LNCaP clone FGC (cell line): ENCODE results near the gene GBX2.

Source experiments
- DNase-seq: peaks from one replicate; pipeline ENCODE4 v3.0.0-alpha.2; 2011; ENCODE audit warnings: low read depth
- H3K4me3 ChIP-seq: 2 replicates; pipeline ENCODE4 v1.5.1; 2011; ENCODE audit warnings: mild to moderate bottlenecking, low read depth, low read length, control low read depth
- TF ChIP-seq, protein P1 (sequence below): IDR thresholded peaks from 2 replicates; pipeline ENCODE4 v1.5.1; 2012; ENCODE audit warnings: mild to moderate bottlenecking; ENCODE audit not compliant: control insufficient read depth, insufficient read depth; ENCODE audit errors: extremely low read depth

The GBX2 gene

DNA sequence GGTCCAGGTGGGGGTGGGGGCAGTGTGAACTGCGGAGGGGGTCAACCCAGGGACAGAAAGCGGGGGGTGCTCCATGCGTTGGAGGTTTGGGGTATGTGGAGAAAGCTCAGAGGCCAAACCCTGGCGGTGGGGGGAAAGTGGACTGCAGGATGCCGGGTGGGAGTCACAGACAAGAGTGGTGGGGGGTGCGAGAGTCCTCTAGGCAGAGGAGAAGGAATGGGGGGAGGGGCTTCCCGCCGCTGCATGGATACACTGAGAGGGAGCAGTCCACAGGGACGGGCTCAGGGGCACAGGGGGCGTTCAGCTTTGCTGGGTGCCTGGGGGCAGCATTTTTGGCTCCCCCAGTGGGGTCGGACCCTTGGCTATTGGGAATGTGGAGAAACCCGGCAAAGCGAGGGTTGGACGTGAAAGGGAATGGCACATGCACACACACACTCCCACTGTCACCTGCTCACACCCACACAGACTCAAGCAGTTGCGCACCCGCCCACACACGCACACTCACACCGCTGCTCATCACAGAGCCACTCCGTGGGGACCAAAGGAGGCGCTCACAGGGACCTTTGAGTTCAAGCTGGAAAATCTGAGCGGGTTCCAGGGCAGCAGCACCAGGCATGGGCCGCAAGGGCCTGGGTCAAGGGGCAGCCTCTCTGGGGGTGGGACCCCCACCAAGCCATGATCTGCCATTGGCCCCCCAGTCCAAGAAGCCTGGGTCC, 7.7 kb downstream of the GBX2 start:
- no peak overlapping the region for H3K4me3 ChIP-seq
- DNase-seq, result no peak
- TF ChIP-seq, protein P1, sequence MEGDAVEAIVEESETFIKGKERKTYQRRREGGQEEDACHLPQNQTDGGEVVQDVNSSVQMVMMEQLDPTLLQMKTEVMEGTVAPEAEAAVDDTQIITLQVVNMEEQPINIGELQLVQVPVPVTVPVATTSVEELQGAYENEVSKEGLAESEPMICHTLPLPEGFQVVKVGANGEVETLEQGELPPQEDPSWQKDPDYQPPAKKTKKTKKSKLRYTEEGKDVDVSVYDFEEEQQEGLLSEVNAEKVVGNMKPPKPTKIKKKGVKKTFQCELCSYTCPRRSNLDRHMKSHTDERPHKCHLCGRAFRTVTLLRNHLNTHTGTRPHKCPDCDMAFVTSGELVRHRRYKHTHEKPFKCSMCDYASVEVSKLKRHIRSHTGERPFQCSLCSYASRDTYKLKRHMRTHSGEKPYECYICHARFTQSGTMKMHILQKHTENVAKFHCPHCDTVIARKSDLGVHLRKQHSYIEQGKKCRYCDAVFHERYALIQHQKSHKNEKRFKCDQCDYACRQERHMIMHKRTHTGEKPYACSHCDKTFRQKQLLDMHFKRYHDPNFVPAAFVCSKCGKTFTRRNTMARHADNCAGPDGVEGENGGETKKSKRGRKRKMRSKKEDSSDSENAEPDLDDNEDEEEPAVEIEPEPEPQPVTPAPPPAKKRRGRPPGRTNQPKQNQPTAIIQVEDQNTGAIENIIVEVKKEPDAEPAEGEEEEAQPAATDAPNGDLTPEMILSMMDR, result no peak

GRCh38 chr2:236159778-236160170, 8.4 kb downstream of the GBX2 start:
- H3K4me3 ChIP-seq, result no peak overlapping the region
- TF ChIP-seq, protein P1, result no peak
- DNase-seq, result no peak

- TF ChIP-seq, protein P1, result no peak
- no peak overlapping the region for H3K4me3 ChIP-seq
- DNase-seq, result no peak
Measured at GRCh38 chr2:236158969-236159777, 9.0 kb downstream of the GBX2 start.

- TF ChIP-seq, protein P1, result no peak
- no peak overlapping the region for H3K4me3 ChIP-seq
- no peak for DNase-seq
Measured at GRCh38 chr2:236157815-236158498, 10.2 kb downstream of the GBX2 start.

- TF ChIP-seq, protein P1, result no peak
Measured at GRCh38 chr2:236157366-236157765, 10.8 kb downstream of the GBX2 start.

GRCh38 chr2:236156860-236157194, 11.4 kb downstream of the GBX2 start:
- H3K4me3 ChIP-seq, result no peak overlapping the region
- no peak for DNase-seq
- TF ChIP-seq, protein P1, result no peak

More at GRCh38 chr2:236157366-236157765, 10.8 kb downstream of the GBX2 start:
- H3K4me3 ChIP-seq, result no peak overlapping the region
- no peak for DNase-seq
